HL-60 (cell line): ENCODE measurements around the gene KCNMA1.

Experiments used
- DNase-seq, 2 experiments: peaks; one replicate each; pipeline ENCODE4 v3.0.0-alpha.2; 2010 to 2020; ENCODE audit warnings: low read depth in 1 of 2, low spot score in 1 of 2
- H3K27ac ChIP-seq: fragments of 250-450 bp; sonication (Bioruptor Pico); replicated peaks from 2 replicates; pipeline ENCODE4 v1.5.1; 2020; ENCODE audit warnings: mild to moderate bottlenecking, moderate library complexity
- H3K27me3 ChIP-seq: fragments of 250-450 bp; sonication (Bioruptor Pico); 2 replicates; pipeline ENCODE4 v1.5.1; 2021; ENCODE audit warnings: mild to moderate bottlenecking, moderate library complexity; ENCODE audit not compliant: insufficient read depth, poor library complexity, severe bottlenecking
- H3K4me3 ChIP-seq: replicated peaks from 2 replicates; pipeline ENCODE4 v1.5.1; 2011; ENCODE audit warnings: mild to moderate bottlenecking, control low read depth, low read length; ENCODE audit not compliant: insufficient read depth
- CTCF ChIP-seq: IDR thresholded peaks from one replicate; pipeline ENCODE4 v1.5.1; 2011; ENCODE audit warnings: low read length, control low read depth, inconsistent platforms; ENCODE audit not compliant: insufficient read depth
- GABPA ChIP-seq: IDR thresholded peaks from 2 replicates; pipeline ENCODE4 v1.6.1; 2012; ENCODE audit warnings: low read depth
- POLR2AphosphoS5 ChIP-seq: IDR thresholded peaks from 2 replicates; pipeline ENCODE4 v1.6.1; 2012; ENCODE audit warnings: low read depth
- REST ChIP-seq: IDR thresholded peaks from 2 replicates; pipeline ENCODE4 v1.6.1; 2012; ENCODE audit warnings: low read depth; ENCODE audit not compliant: insufficient replicate concordance
- SPI1 ChIP-seq: IDR thresholded peaks from 2 replicates; pipeline ENCODE4 v1.6.1; 2012; ENCODE audit warnings: low read depth, mild to moderate bottlenecking, borderline replicate concordance

The KCNMA1 gene

GRCh38 chr10:77285529-77286182 is 352.0 kb downstream of the KCNMA1 start:
- Histone ChIP-seq H3K27ac (no peak overlapping the region), H3K27me3 (no peaks in the 10 kb centered on the region), H3K4me3 (no peak overlapping the region)
- TF ChIP-seq SPI1 (no peak), GABPA (no peak), REST (no peak), CTCF (no peak), POLR2AphosphoS5 (no peak)
- DNase-seq = no peak

GRCh38 chr10:77284797-77285196 is 352.8 kb downstream of the KCNMA1 start:
- DNase-seq = no peak
- H3K4me3 ChIP-seq = no peak overlapping the region
- no peak overlapping the region for H3K27ac ChIP-seq
- TF ChIP-seq POLR2AphosphoS5 (no peak), REST (no peak), CTCF (no peak), SPI1 (no peak), GABPA (no peak)
- no peaks in the 10 kb centered on the region for H3K27me3 ChIP-seq

- no peak for DNase-seq
- no peak overlapping the region for H3K27ac ChIP-seq
- no peak for TF ChIP-seq REST
- TF ChIP-seq CTCF = no peak
- TF ChIP-seq GABPA = no peak
- TF ChIP-seq SPI1 = no peak
- no peak for TF ChIP-seq POLR2AphosphoS5
- H3K27me3 ChIP-seq = no peaks in the 10 kb centered on the region
- no peak overlapping the region for H3K4me3 ChIP-seq
Observed at GRCh38 chr10:77283326-77283725, 354.3 kb downstream of the KCNMA1 start.
